Colonic mucosa (tissue), 4 donors: Measurements from ENCODE around the gene DMAC1. TPM values are rescaled to one million over a fixed set of nuclear protein-coding genes. Genes with fewer than 3 reads are reported as not detected.
A peak's percentile ranks its signal among the peaks of the same experiment; 100 is the strongest.

Source experiments
- DNase-seq: peaks from one replicate; pipeline ENCODE4 v3.0.0-alpha.2; 2020
- H3K27ac ChIP-seq: fragments of 200-600 bp; one replicate; pipeline ENCODE4 v1.8.0; 2021
- H3K27me3 ChIP-seq: fragments of 200-600 bp; one replicate; pipeline ENCODE4 v1.8.0; 2021
- H3K36me3 ChIP-seq: fragments of 200-600 bp; one replicate; pipeline ENCODE4 v1.8.0; 2021
- H3K4me1 ChIP-seq: fragments of 200-600 bp; one replicate; pipeline ENCODE4 v1.8.0; 2021; ENCODE audit warnings: mild to moderate bottlenecking
- H3K4me3 ChIP-seq: fragments of 200-600 bp; one replicate; pipeline ENCODE4 v1.8.0; 2021
- H3K9ac ChIP-seq, 2 donors: one replicate each; pipeline ENCODE4 v1.7.0; 2013; ENCODE audit warnings: control low read depth in 2 of 2, low read depth in 2 of 2, low read length in 2 of 2
- H3K9me3 ChIP-seq: fragments of 200-600 bp; one replicate; pipeline ENCODE4 v1.8.0; 2021
- CTCF ChIP-seq: fragments of 200-600 bp; IDR thresholded peaks from one replicate; pipeline ENCODE4 v1.8.0; 2022; ENCODE audit warnings: antibody characterized with exemption, mild to moderate bottlenecking
- intact Hi-C: fragments of 100-400 bp; cut with DNase I; formaldehyde crosslinking; loops from one replicate; pipeline ENCODE4 v1.14.1; 2022
- total RNA-seq, 2 donors: library from RNA; stranded (reverse); fragmentation: NEBNext Ultra II Directional in 1 of 2; extraction: Animal tissue kit (Norgen Biotek cat#: 25700) in 1 of 2; gene quantifications; one replicate each; pipeline ENCODE4 v1.2.1, GENCODE V29; 2021
- donor health status: healthy.
- donor health status: DM: no; HTN: no; CAD: no.
- donor health status: DM: no; HTN: no; CAD: no.

The DMAC1 gene
- 10 to 100 TPM; 62.3 to 98.8 TPM for total RNA-seq

GRCh38 chr9:7799234-7799943 is at the start of gene DMAC1:
Gene DMAC1 (minus strand): TSS chr9:7799778. CDS start chr9:7799734, 44 bp downstream.
- intact Hi-C loops = no loop called here
- no peaks in the 10 kb centered on the region for H3K36me3 ChIP-seq
- peaks cover 6% of the 10 kb centered on the region for H3K4me1 ChIP-seq
- peak within 1 kb of the TSS; percentile 80 to 82 for H3K9ac ChIP-seq
- peak within 1 kb of the TSS; percentile 74 for H3K27ac ChIP-seq
- TF ChIP-seq CTCF = no peak
- H3K4me3 ChIP-seq = peak within 1 kb of the TSS; percentile 80
- H3K9me3 ChIP-seq = no peaks in the 10 kb centered on the region
- H3K27me3 ChIP-seq = no peaks in the 10 kb centered on the region
- peak; percentile 87 for DNase-seq

GRCh38 chr9:7849362-7849761 is 49.8 kb upstream of the DMAC1 start:
- no peaks in the 10 kb centered on the region for H3K4me1 ChIP-seq
- no peak overlapping the region for H3K27ac ChIP-seq
- no peak for TF ChIP-seq CTCF
- intact Hi-C loops = no loop called here
- no peaks in the 10 kb centered on the region for H3K36me3 ChIP-seq
- no peaks in the 10 kb centered on the region for H3K27me3 ChIP-seq
- H3K9ac ChIP-seq = no peak overlapping the region
- DNase-seq = no peak
- H3K4me3 ChIP-seq = no peak overlapping the region
- H3K9me3 ChIP-seq = no peaks in the 10 kb centered on the region

- H3K4me3 ChIP-seq = no peak overlapping the region
- H3K36me3 ChIP-seq = no peaks in the 10 kb centered on the region
- TF ChIP-seq CTCF = no peak
- no peaks in the 10 kb centered on the region for H3K4me1 ChIP-seq
- intact Hi-C loops = no loop called here
- no peak overlapping the region for H3K27ac ChIP-seq
- no peaks in the 10 kb centered on the region for H3K9me3 ChIP-seq
- H3K27me3 ChIP-seq = no peaks in the 10 kb centered on the region
- no peak for DNase-seq
- no peak overlapping the region for H3K9ac ChIP-seq
These were observed 48.9 kb upstream of the DMAC1 start for GRCh38 chr9:7848498-7848897.

GRCh38 chr9:7844242-7844641 is 44.7 kb upstream of the DMAC1 start:
- peak; percentile 23 for DNase-seq

GRCh38 chr9:7841831-7842230 is 42.3 kb upstream of the DMAC1 start:
- H3K9ac ChIP-seq = no peak overlapping the region
- TF ChIP-seq CTCF = no peak
- H3K4me1 ChIP-seq = no peaks in the 10 kb centered on the region
- intact Hi-C loops = no loop called here
- no peak for DNase-seq
- no peak overlapping the region for H3K4me3 ChIP-seq
- no peaks in the 10 kb centered on the region for H3K9me3 ChIP-seq
- no peaks in the 10 kb centered on the region for H3K36me3 ChIP-seq
- H3K27me3 ChIP-seq = no peaks in the 10 kb centered on the region
- no peak overlapping the region for H3K27ac ChIP-seq

More at GRCh38 chr9:7844242-7844641, 44.7 kb upstream of the DMAC1 start:
- H3K27me3 ChIP-seq = no peaks in the 10 kb centered on the region
- no peaks in the 10 kb centered on the region for H3K4me1 ChIP-seq
- no peak overlapping the region for H3K9ac ChIP-seq
- no peak overlapping the region for H3K27ac ChIP-seq
- no peak overlapping the region for H3K4me3 ChIP-seq
- H3K9me3 ChIP-seq = no peaks in the 10 kb centered on the region
- TF ChIP-seq CTCF = peak; percentile 40
- intact Hi-C loops = no loop called here
- no peaks in the 10 kb centered on the region for H3K36me3 ChIP-seq
